Neural progenitor cell (in vitro differentiated cells): ENCODE data around the gene MSANTD3. TPM values are rescaled to one million over a fixed set of nuclear protein-coding genes. Genes with fewer than 3 reads are reported as not detected.
"Not testable (repeated sequence)": the region's sequence is repeated elsewhere in the genome, so short reads cannot be mapped to it uniquely, and the experiment has no call there.

Source experiments
- DNase-seq: peaks from one replicate; pipeline ENCODE4 v3.0.0-alpha.2; 2016; ENCODE audit warnings: low spot score
- H2AFZ ChIP-seq: fragments of 200-600 bp; sonication (generic); replicated peaks from 2 replicates; pipeline ENCODE4 v1.6.1; 2016; ENCODE audit warnings: antibody characterized with exemption
- H3F3A ChIP-seq: fragments of 200-600 bp; sonication (generic); 2 replicates; pipeline ENCODE4 v1.6.1; 2016; ENCODE audit warnings: antibody characterized with exemption, low read depth
- H3K27ac ChIP-seq: fragments of 200-600 bp; sonication (generic); 2 replicates; pipeline ENCODE4 v1.5.1; 2016; ENCODE audit warnings: mild to moderate bottlenecking
- H3K27me3 ChIP-seq: fragments of 200-600 bp; sonication (generic); 2 replicates; pipeline ENCODE4 v1.6.1; 2016; ENCODE audit warnings: mild to moderate bottlenecking, moderate library complexity
- H3K36me3 ChIP-seq: fragments of 200-600 bp; sonication (generic); 2 replicates; pipeline ENCODE4 v1.5.1; 2016
- H3K4me1 ChIP-seq: fragments of 200-600 bp; sonication (generic); 2 replicates; pipeline ENCODE4 v1.6.1; 2016; ENCODE audit warnings: mixed run types
- H3K4me2 ChIP-seq: fragments of 200-600 bp; sonication (generic); 2 replicates; pipeline ENCODE4 v1.6.1; 2016
- H3K4me3 ChIP-seq: fragments of 200-600 bp; sonication (generic); 2 replicates; pipeline ENCODE4 v1.5.1; 2016
- H3K79me2 ChIP-seq: fragments of 200-600 bp; sonication (generic); 2 replicates; pipeline ENCODE4 v1.6.1; 2016; ENCODE audit warnings: low read depth
- H3K9ac ChIP-seq: fragments of 200-600 bp; sonication (generic); 2 replicates; pipeline ENCODE4 v1.6.1; 2016
- H3K9me3 ChIP-seq: fragments of 200-600 bp; sonication (generic); 2 replicates; pipeline ENCODE4 v1.5.1; 2016; ENCODE audit warnings: low read depth
- H4K20me1 ChIP-seq: fragments of 200-600 bp; sonication (generic); 2 replicates; pipeline ENCODE4 v1.6.1; 2016; ENCODE audit warnings: low read depth
- H3K27ac Mint-ChIP-seq: 3 replicates; pipeline ENCODE4 v1.8.0; 2021; ENCODE audit warnings: mixed read lengths
- H3K27me3 Mint-ChIP-seq: 2 replicates; pipeline ENCODE4 v1.8.0; 2022; ENCODE audit warnings: low read depth, mild to moderate bottlenecking, inconsistent platforms, moderate library complexity, mixed read lengths; ENCODE audit not compliant: insufficient read depth
- H3K36me3 Mint-ChIP-seq: 3 replicates; pipeline ENCODE4 v1.8.0; 2021; ENCODE audit warnings: mixed read lengths
- H3K4me1 Mint-ChIP-seq: 3 replicates; pipeline ENCODE4 v1.8.0; 2021; ENCODE audit warnings: mixed read lengths
- H3K4me3 Mint-ChIP-seq: 3 replicates; pipeline ENCODE4 v1.8.0; 2021; ENCODE audit warnings: mild to moderate bottlenecking, moderate library complexity, mixed read lengths
- H3K9me3 Mint-ChIP-seq: 3 replicates; pipeline ENCODE4 v1.8.0; 2020; ENCODE audit warnings: mixed read lengths
- EZH2 ChIP-seq: fragments of 200-600 bp; sonication (generic); IDR thresholded peaks from 2 replicates; pipeline ENCODE4 v1.6.1; 2017; ENCODE audit warnings: antibody characterized with exemption, mild to moderate bottlenecking, moderate library complexity
- EZH2phosphoT487 ChIP-seq: fragments of 200-600 bp; sonication (generic); IDR thresholded peaks from 2 replicates; pipeline ENCODE4 v1.6.1; 2017; ENCODE audit warnings: antibody characterized with exemption
- total RNA-seq: library from RNA; depleted of rRNA; stranded (reverse); fragments of >200 nt; gene quantifications from 2 replicates; pipeline ENCODE4 v1.2.3, GENCODE V29; 2015; ENCODE audit warnings: low replicate concordance
- TF ChIP-seq, protein P1 (sequence below): fragments of 200-600 bp; sonication (generic); IDR thresholded peaks from 2 replicates; pipeline ENCODE4 v1.5.1; 2017; ENCODE audit warnings: antibody characterized with exemption, mild to moderate bottlenecking

The MSANTD3 gene
- total RNA-seq, 1 donor from 2014 or later = 67.7 TPM

DNA sequence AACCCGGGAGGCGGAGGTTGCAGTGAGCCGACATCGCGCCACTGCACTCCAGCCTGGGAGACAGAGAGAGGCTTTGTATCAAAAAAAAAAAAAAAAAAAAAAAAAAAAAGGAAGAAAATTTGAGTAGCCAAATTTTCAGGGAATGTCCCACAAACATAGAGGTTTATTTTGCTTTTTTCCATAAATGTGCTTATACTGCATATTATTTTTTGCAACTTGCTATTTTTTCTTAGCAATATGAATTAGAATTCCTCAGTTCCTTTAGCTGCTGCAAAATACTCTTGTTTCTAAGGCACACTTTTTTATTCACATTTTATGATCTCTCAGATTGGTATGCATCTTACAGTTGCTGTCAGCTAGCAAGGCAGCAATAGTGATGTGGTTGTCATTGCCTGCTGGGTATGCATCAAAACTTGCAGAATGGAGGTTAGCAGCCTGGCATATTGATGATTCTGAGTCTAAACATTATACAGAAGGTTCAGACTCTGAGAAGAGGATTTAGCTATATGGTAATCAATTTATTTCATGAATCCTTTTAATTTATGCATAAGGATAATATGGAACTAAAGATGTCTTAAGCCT is 13.0 kb upstream of the MSANTD3 start:
- Mint-ChIP-seq H3K27me3 (peaks cover 12% of the 10 kb centered on the region), H3K4me1 (peaks cover 5% of the 10 kb centered on the region), H3K36me3 (peaks cover 1% of the 10 kb centered on the region), H3K4me3 (no peak overlapping the region), H3K9me3 (peaks cover 14% of the 10 kb centered on the region), H3K27ac (no peak overlapping the region)
- Histone ChIP-seq H3K4me2 (no peak overlapping the region), H4K20me1 (no peaks in the 10 kb centered on the region), H3K79me2 (no peaks in the 10 kb centered on the region), H3K27me3 (no peaks in the 10 kb centered on the region), H3K4me1 (no peaks in the 10 kb centered on the region), H3K9ac (no peak overlapping the region), H3K9me3 (no peaks in the 10 kb centered on the region), H3K4me3 (no peak overlapping the region), H3K36me3 (no peaks in the 10 kb centered on the region), H3F3A (peaks cover 15% of the 10 kb centered on the region), H3K27ac (no peak overlapping the region), H2AFZ (no peak overlapping the region)
- no peak for TF ChIP-seq EZH2
- TF ChIP-seq EZH2phosphoT487 = no peak
- TF ChIP-seq, protein P1, sequence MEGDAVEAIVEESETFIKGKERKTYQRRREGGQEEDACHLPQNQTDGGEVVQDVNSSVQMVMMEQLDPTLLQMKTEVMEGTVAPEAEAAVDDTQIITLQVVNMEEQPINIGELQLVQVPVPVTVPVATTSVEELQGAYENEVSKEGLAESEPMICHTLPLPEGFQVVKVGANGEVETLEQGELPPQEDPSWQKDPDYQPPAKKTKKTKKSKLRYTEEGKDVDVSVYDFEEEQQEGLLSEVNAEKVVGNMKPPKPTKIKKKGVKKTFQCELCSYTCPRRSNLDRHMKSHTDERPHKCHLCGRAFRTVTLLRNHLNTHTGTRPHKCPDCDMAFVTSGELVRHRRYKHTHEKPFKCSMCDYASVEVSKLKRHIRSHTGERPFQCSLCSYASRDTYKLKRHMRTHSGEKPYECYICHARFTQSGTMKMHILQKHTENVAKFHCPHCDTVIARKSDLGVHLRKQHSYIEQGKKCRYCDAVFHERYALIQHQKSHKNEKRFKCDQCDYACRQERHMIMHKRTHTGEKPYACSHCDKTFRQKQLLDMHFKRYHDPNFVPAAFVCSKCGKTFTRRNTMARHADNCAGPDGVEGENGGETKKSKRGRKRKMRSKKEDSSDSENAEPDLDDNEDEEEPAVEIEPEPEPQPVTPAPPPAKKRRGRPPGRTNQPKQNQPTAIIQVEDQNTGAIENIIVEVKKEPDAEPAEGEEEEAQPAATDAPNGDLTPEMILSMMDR = no peak
- no peak for DNase-seq

DNA sequence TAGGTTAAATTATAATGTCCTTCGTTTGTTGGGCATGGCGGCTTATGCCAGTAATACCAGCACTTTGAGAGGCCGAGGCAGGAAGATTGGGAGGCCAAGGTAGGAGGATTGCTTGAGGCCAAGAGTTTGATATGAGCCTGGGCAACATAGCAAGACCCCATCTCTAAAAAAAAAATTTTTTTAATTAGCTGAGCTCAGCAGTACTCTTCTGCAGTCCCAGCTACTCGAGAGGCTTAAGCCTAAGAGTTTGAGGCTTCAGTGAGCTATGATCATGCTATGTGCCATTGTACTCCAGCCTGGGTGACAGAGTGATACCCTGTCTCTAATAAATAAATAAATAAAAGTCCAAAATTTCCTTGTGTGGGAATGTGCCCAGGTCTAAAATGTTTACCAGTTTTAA is 9.1 kb upstream of the MSANTD3 start:
- Histone ChIP-seq H3K79me2 (no peaks in the 10 kb centered on the region), H3K4me2 (no peak overlapping the region), H3K9ac (no peak overlapping the region), H3K4me1 (no peaks in the 10 kb centered on the region), H3K9me3 (no peaks in the 10 kb centered on the region), H3F3A (peaks cover 5% of the 10 kb centered on the region), H3K27ac (no peak overlapping the region), H2AFZ (no peak overlapping the region), H3K4me3 (no peak overlapping the region), H4K20me1 (no peaks in the 10 kb centered on the region), H3K36me3 (no peaks in the 10 kb centered on the region), H3K27me3 (no peaks in the 10 kb centered on the region)
- no peak overlapping the region for H3K4me3 Mint-ChIP-seq
- TF ChIP-seq EZH2 (no peak), EZH2phosphoT487 (no peak)
- TF ChIP-seq, protein P1 = no peak
- no peak for DNase-seq
- no peak overlapping the region for H3K27ac Mint-ChIP-seq
- H3K27me3 Mint-ChIP-seq = peaks cover 3% of the 10 kb centered on the region
- peaks cover 2% of the 10 kb centered on the region for H3K9me3 Mint-ChIP-seq
- no peaks in the 10 kb centered on the region for H3K36me3 Mint-ChIP-seq
- H3K4me1 Mint-ChIP-seq = no peaks in the 10 kb centered on the region

DNA sequence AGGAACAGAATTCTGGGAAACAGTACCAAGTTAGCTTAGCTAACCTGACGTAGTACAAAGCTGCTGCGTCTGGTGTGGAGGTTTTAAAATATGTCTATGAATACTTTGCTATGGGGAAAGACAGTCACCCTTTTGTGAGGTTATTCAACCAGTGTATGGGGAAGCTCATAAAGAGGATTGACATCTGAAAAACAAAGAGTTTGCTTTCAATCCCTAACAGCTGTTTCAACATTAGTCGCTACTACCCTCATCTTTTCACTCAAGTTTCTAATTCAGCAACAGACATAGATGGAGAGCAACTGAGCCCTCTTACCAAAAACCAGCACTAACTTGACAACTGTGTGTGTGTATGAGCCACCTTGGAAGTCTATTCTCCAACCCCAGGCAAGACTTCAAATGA is 7.8 kb upstream of the MSANTD3 start:
- Mint-ChIP-seq H3K27me3 (peaks cover 2% of the 10 kb centered on the region), H3K4me1 (no peaks in the 10 kb centered on the region), H3K27ac (no peak overlapping the region)

DNA sequence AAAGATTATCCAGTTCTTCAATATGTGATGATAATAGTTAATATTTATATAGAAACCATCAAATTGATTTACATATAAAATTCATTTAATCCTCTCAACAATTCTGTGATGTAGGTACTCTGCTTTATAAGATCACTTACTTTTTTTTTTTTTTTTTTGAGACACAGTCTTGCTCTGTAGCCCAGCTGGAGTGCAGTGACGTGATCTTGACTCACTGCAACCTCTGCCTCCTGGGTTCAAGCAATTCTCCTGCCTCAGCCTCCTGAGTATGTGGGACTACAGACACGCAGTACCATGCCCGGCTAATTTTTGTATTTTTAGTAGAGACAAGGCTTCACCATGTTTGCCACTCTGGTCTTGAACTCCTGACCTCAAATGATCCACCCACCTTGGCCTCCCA is 5.8 kb upstream of the MSANTD3 start:
- H3F3A ChIP-seq, H3K27me3 ChIP-seq, H3K4me1 ChIP-seq, H3K27me3 Mint-ChIP-seq, H2AFZ ChIP-seq, H3K4me2 ChIP-seq, H3K9me3 ChIP-seq, H3K4me1 Mint-ChIP-seq, H3K4me3 Mint-ChIP-seq, H4K20me1 ChIP-seq, H3K36me3 Mint-ChIP-seq, H3K9ac ChIP-seq, H3K9me3 Mint-ChIP-seq, H3K27ac ChIP-seq, H3K36me3 ChIP-seq, H3K27ac Mint-ChIP-seq, DNase-seq, H3K79me2 ChIP-seq, H3K4me3 ChIP-seq: not testable (repeated sequence)

More for the DNA sequence above, 7.8 kb upstream of the MSANTD3 start:
- H3K9me3 ChIP-seq = no peaks in the 10 kb centered on the region
- no peaks in the 10 kb centered on the region for H4K20me1 ChIP-seq
- H3F3A ChIP-seq = no peaks in the 10 kb centered on the region
- no peak overlapping the region for H3K9ac ChIP-seq
- H3K4me1 ChIP-seq = no peaks in the 10 kb centered on the region
- H3K36me3 ChIP-seq = no peaks in the 10 kb centered on the region
- H3K79me2 ChIP-seq = no peaks in the 10 kb centered on the region
- Mint-ChIP-seq H3K4me3 (no peak overlapping the region), H3K36me3 (no peaks in the 10 kb centered on the region), H3K9me3 (no peaks in the 10 kb centered on the region)
- no peak overlapping the region for H3K4me2 ChIP-seq
- TF ChIP-seq, protein P1 = no peak
- TF ChIP-seq EZH2phosphoT487 (no peak), EZH2 (no peak)
- H3K27me3 ChIP-seq = no peaks in the 10 kb centered on the region
- no peak for DNase-seq
- H3K27ac ChIP-seq = no peak overlapping the region
- no peak overlapping the region for H2AFZ ChIP-seq
- no peak overlapping the region for H3K4me3 ChIP-seq
